GM21515 (cell line): ENCODE measurements around the gene SSU72.
A peak's percentile ranks its signal among the peaks of the same experiment; 100 is the strongest.
"Not testable (repeated sequence)": the region's sequence is repeated elsewhere in the genome, so short reads cannot be mapped to it uniquely, and the experiment has no call there.

Source experiments
- ATAC-seq: cut with Tn5 transposase; IDR thresholded peaks from one replicate; pipeline ENCODE4 v1.9.1; 2021; ENCODE audit not compliant: unreplicated experiment

The SSU72 gene

DNA sequence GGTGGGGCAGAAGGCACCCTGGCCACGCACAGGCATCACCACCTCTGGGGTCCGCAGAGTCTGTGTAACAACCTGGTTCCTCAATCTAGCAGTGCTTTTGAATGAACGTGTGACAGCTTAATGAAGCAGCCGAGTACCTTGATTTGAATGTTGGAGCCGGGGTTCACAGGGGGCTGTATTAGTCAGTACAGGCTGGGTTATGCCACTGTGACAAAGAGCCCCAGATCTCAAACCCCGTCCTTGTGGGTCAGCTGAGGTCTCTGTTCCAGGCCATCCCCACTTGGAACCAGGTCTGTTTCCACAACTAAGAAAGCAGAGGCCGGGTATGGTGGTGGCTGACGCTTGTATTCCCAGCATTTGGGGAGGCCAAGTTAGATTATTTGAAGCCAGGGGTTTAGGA is 44.7 kb downstream of the SSU72 start:
- ATAC-seq = no peak

DNA sequence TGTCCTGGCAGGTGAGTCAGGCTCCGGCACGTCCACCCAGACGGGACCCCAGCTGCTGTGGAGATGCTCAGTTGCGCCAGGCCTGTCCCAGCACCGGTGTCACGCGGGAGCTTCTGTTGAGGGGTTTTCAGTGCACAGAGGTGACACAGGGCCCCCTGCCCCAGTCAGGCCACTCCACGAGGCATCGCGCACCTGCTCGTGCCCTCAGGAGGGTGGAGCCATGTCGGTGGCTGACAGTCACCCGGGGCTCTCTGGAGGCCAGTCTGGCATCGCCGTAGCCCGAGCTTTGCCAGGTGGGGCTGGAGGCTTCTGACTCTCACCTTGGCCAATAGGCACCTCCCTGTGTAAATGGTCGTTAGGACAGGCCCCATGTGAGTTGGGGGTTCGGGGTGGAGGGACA is 45.3 kb downstream of the SSU72 start:
- no peak for ATAC-seq

DNA sequence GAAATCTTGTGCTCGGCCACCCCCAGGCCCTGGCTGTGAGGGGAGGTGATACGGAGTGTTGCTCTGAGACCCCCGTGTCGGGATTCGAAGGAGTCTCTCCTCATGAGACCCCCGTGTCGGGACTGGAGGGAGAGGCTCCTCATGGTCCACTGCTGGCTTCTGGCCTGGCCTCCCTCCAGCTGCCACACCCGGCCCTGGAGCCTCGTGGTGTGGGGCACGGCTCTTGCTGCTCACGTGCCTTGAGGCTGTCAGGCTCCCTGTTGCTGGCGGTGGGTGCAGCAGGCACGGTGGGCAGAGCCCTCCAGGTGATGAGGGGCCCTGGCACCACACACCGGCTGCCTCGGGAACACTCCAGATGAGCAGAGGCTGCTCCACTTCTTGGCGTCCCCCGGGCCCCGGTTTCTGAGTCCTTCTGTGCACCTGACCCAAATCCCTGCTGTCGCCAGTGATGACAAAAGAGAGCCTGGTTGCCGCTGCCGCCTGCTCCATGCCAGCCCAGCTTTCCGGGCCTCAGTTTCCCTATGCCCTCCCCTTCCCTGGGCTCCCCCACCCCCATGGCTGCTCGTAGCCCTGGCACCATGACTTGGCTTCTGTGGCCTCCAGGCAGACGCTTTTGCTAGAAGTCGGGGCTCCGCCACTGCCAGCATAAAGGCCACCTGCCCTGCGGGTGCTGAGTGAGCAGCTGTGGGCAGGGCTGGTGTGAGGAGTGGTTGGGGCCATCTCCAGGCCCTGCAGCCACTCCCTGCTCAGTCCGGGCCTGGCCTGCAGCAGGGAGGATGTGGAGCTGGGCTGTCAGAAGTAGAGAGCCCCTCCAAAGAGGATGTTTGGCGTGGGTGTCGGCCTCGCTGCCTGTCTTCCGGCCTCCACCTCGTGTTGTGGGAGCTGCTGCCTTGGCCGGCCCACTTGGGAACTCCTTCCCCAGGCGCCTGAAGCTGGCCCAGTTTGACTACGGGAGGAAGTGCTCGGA is 46.1 kb downstream of the SSU72 start:
- no peak for ATAC-seq

DNA sequence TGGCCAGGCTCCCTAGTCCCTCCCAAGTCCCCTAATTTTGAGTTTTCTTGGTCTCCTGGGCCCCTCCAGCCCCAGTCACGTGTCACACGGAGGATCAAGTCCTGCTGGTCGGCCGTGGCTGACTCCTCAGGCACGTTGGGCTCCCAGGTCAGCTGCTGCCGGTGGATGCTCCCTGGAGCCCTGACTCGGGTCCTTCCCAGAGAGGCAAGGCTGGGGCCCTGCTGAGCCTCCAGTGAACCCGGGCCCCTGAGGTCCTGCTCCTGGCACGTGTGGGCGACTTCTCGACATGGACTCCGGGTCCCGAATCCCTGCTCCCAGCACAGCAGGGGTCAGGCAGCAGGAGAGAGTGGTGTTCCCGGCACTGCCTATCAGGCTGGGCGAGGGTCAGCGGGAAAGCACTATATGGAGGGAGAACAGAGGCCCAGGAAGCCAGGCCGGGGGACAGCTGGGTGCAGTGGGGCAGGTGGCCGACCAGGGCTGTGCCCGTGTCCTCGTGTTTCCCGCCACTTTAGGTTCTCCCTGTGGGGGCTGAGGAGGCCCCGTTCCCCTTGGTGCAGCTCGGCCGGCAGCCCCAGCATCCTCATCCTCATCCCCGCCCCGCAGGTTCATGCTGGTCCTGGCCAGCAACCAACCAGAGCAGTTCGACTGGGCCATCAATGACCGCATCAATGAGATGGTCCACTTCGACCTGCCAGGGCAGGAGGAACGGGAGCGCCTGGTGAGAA is 47.4 kb downstream of the SSU72 start:
- no peak for ATAC-seq

DNA sequence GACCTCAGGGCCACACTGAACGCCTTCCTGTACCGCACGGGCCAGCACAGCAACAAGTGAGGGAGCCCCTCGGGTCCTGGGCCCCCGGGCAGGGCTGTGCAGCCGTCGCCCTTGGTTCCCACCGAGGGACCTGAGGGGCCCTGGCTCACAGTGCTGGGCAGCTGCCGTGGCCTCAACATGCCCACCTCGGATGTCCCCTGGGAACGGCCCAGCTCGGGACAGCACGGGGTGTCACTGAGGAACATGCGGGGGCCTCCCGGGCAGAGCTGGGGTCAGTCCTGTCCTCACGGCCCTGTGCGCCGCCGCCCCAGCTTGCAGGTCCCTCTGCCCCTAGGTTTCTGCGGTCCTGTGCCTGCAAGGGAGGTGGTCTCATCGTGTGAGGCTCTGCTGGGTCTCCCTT is 48.2 kb downstream of the SSU72 start:
- not testable (repeated sequence) for ATAC-seq

DNA sequence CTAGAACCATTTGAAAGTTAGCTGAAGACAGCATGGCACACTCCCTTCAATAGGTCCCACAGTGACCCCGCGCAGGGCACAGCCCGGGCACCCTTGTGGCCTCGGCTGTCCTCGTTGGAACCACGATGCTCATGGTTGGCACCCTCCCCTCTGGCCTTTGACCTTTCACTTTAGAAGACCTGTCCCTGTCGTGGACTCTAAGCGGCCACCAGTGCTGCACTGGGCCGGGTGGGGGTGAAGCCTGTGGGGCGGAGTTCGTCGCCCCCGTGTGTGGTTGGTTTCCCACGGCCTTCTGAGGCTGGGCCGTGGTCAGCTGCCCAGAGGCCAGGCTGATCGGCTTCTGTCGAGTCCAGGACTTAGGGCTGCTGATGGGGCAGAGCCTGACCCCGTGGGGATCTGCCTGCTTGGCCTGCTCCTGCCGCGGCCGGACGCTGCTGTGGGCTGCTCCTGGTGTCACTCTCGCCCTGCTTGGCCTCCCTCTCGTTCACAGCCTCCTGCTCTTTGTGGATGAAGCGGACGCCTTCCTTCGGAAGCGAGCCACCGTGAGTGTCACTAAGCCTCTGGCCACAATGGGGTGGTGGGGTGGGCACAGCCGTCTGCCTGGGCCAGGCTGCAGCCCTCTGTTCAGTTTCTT is 49.8 kb downstream of the SSU72 start:
- ATAC-seq = not testable (repeated sequence)

DNA sequence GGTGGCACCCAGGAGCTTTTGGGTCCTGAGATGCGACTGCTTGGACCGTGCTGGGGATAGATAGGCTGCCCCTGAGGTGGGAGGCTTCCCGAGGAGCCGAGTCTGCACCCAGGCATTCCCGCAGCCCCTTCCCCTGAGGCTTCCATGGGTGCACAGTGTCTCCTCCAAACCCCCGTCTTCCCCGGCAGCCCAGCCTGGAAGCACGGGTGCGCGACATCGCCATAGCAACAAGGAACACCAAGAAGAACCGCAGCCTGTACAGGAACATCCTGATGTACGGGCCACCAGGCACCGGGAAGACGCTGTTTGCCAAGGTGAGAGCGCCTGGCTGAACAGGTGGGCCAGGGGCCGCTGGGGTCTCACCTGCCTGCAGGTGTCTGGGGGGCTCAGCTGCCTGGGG is 51.0 kb downstream of the SSU72 start:
- not testable (repeated sequence) for ATAC-seq

DNA sequence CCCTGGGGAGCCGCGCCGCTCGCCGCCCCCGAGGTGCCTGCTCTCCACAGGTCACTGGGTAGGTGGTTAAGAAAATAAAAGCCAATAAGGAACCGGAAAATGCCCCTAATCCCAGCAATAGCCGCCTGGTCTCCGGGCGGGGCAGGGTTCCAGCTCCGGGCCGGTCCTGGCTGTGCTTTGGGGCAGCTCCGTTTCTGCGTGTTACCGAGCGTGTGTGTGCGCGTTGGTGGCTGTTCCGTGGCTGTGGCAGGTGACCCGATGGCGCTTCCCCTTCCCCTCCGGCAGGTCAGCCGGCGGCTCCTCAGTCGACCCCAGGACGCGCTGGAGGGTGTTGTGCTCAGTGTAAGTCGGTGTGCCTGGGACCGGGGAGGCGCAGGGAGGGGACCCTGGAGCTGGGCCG is 51.4 kb downstream of the SSU72 start:
- not testable (repeated sequence) for ATAC-seq

DNA sequence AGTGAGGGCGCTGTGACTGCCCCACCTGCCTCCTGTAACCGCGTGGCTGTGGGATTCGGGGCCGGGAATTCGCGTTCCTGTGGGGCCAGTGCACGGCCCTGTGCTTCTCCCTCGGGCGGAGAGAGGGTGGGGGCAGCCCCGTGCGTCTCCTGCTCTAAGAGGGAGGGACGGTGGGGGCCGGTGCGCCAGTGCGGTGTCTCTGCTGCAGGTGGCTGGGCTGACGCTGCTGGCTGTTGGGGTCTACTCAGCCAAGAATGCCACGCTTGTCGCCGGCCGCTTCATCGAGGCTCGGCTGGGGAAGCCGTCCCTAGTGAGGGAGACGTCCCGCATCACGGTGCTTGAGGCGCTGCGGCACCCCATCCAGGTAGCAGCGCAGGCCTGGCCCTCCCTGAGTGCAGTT is 52.1 kb downstream of the SSU72 start:
- ATAC-seq = not testable (repeated sequence)

DNA sequence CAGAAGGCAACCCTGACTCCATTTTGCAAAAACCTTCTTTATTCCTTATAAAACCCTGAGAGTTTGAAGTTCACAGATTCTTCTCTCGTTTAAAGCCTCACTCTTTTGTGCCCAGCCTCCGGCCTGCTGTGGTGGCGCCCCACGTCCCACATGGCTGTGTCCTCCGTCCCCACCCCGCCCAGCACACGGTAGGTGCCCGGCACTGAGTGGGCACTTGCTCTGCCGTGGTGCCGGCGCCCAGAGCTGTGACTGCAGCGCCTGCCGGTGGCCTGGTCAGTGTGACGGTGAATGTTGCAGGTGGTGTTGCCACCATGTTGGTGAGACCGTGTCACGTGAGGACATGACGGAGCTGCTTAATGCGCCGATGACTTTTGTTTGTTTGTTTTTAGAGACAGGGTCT is 53.3 kb downstream of the SSU72 start:
- no peak for ATAC-seq

DNA sequence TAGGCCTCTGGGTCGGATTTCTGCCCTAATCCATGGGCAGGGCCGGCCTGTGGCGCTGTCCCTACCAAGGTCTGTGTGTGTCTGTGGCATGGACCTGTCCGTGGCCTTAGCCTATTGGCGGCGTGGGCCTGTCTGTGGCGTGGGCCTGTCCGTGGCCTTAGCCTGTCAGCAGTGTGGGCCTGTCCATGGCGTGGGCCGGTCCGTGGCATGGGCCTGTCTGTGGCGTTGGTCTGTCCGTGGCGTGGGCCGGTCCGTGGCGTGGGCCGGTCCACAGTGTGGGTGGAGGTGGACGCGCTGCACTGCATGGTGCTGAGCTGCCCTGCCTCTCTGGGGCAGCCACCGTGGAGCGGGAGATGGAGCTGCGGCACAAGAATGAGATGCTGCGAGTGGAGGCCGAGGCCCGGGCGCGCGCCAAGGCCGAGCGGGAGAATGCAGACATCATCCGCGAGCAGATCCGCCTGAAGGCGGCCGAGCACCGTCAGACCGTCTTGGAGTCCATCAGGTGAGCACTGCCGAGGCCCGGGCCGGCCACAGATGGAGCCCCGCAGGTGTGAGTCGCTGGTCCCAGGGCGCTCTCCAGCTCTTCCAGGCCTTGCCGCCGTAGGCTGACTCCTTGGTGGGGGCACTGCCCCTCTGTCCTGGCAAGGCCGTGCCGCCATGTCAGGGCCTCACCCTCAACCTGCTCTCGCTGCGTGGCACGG is 54.7 kb downstream of the SSU72 start:
- not testable (repeated sequence) for ATAC-seq

DNA sequence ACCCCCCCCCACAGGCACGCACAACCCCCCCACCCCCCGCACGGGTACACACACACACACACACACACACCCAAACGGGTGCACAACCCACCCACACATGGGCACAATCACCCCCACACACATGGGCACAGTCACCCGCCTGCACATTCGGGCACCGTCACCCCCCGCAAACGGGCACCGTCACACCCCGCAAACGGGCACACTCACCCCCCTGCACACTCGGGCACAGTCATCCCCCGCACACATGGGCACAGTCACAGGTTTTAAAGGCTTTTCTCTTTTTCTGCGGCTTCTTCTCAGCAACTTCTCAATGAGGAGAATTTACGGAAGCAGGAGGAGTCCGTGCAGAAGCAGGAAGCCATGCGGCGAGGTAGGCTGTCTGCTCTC is 56.0 kb downstream of the SSU72 start:
- ATAC-seq = not testable (repeated sequence)

DNA sequence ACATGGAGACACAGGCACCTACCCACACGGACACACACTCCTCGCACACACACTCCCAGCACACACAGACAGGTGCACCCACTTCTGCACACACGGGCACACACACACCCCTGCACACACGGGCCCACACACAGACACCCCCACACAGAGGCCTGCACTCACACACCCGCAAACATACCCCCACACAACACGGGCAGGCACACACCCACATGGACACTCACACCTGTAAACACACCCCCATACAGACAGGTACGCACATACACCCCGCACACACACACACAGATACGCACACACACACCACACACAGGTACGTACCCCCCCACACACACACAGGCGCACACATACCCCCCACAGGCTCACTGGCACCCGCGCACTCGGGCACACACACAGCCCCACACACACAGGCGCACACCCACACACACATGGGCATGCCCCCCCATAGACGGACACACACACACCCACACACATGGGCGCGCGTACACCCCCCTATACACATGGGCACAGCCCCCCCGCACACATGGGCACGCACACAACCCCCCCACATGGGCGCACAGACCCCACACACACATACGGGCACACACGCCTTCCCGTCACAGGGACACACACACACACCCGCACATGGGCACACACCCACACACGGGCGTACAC is 56.6 kb downstream of the SSU72 start:
- no peak for ATAC-seq

DNA sequence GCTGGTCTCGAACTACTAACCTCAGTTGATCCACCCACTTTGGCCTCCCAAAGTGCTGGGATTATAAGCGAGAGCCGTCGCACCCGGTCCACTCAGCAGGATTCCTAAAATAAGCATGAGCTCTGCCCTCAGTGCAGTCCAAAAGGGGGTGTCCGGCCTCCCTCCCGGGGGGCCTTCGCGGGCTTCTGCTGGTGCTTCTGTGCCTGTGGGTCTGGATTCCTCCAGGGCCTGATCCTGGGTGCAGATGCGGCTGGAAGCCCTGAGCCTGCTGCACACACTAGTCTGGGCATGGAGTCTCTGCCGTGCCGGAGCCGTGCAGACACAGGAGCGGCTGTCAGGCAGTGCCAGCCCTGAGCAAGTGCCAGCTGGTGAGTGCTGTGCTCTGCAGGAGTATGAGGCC is 57.7 kb downstream of the SSU72 start:
- not testable (repeated sequence) for ATAC-seq

DNA sequence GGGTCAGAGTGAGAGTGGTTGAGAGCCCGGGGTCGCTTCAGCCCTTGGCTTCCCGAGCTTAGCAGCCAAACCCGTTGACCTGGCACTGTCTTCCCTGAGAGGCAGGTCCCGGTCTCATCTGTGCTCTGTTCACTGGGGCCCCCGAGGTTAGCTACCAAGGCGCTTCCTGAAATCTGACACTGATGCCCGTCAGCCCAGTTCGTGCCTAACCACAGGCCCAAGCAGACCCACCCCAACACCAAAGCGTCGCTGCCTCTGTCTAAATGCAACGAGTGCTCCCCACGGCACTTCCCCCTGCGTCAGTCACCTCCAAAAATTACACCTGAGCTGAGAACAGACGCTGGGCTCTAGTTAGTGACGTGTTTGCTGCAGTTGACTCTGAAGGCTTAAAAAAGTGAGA is 60.3 kb downstream of the SSU72 start:
- ATAC-seq = not testable (repeated sequence)

DNA sequence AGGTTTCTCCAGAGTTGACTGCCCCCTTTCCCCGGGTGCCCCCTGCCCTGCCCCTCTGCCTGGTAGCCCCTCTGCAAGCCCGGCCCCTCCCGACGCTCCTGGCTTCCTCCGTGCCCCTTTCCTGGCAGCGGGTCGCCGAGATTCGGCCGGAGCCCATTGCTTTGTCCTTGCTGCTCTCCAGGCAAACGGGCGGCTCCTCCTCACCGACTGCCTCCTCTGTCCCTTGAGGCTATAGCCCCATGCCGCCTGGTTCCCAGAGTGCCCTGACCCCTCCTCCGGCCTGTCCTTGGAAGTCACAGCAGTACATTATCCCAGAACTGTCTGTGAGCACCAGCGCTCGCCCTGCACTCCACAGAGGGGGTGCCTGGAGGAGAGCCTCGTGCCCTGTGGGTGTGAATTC is 61.0 kb downstream of the SSU72 start:
- ATAC-seq = not testable (repeated sequence)

DNA sequence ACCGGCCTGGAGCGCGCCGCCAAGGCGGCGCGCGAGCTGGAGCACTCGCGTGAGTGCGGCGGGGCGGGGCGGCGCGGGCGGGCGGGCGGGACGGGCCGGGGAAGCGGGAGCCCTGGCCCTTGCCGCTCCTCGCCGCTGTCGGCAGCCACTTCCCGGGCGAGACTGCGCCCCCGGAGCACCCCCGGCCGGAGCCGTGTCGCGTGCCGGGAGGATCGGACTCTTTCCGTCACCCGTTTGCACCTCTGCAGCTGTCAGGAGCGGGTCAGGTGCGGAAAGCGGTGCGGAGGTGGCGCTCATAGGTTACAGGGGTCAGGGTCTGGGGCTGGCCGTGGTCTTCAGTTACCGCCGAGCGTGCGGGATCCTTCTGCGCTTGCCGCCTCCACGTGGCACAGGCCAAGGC is 62.2 kb downstream of the SSU72 start:
- not testable (repeated sequence) for ATAC-seq

DNA sequence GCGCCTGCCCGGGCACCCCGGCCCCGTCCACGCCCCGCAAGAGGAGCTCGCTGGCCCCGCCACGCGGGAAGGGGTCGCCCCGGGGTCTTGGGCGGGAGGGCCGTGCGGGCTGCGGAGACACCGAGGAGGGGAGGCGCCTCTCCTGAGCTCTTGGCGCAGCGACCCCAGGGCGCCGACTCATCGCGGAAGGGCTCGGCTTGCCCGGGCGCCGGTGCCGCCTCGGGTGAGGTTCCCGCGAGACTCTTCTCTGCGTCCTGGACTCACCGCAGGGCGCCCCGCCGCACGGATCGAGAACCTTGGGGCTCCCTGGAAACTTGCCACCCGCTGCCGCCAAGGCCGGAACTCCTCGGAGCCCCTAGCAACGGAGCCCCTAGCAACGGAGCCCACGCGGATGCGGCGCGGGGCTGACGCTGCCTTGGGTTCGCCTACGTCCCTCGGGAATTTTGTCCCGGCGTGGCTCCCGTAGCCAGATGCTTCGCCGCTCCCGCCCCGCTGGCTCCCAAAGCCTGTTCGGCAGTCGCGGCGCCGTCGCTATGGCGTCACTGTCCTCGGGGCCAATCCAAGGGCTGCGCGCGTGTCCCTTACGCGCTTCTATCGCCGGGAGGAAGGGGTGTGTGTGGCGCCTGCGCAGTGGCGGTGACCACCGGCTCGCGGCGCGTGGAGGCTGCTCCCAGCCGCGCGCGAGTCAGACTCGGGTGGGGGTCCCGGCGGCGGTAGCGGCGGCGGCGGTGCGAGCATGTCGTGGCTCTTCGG is 63.0 kb downstream of the SSU72 start, which contains the start of gene ATAD3A:
ATAD3A (plus strand) TSS at position 630 of the 753 bp plus-strand sequence; CDS start at position 737, 107 bp downstream.
- peak; percentile 83 for ATAC-seq

DNA sequence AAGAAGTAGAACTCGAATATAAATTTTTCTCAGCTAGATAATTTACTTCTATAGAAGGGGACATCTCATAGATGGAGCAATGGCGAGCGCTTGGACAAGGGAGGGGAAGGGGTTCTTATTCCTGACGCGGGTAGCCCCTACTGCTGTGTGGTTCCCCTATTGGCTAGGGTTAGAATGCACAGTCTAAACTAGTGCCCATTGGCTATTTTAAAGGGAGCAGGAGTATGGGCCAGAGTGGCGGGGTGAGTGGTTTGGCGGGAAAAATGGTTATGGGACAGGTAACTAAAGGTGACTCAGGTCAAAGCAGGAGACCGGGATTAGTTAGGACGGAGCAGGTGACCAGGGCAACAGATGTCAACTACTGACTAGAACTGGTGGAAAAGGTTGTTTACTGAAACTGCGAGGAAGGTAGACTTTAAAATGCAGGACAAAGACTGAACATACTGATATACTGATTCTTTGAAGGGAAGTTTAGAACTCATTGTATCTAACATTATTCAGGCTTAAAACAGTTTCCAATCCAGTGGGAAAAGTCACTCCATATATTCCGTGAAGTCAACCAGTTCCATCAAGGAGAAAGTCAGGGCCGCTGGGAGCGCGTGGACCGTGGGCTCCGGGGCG is 63.6 kb downstream of the SSU72 start:
- no peak for ATAC-seq
